Ammon's horn (tissue), 1 donor: ENCODE results near the gene ANO4.
"Not testable (repeated sequence)": the region's sequence is repeated elsewhere in the genome, so short reads cannot be mapped to it uniquely, and the experiment has no call there.

Experiments used
- DNase-seq: peaks from one replicate; pipeline ENCODE4 v3.0.0-alpha.2; 2016; ENCODE audit warnings: low spot score

ANO4 gene

GRCh38 chr12:100871195-100871734 lies 76.7 kb downstream of the ANO4 start:
- no peak for DNase-seq

- DNase-seq = no peak
Measured at GRCh38 chr12:100875156-100875555, 80.6 kb downstream of the ANO4 start.

GRCh38 chr12:100875771-100876170 lies 81.2 kb downstream of the ANO4 start:
- no peak for DNase-seq

GRCh38 chr12:100877776-100878175 lies 83.2 kb downstream of the ANO4 start:
- DNase-seq = no peak

- no peak for DNase-seq
Measured at GRCh38 chr12:100895192-100895591, 100.6 kb downstream of the ANO4 start.

- DNase-seq = no peak
Measured at GRCh38 chr12:100896192-100896591, 101.6 kb downstream of the ANO4 start.

GRCh38 chr12:100897240-100897639 lies 102.7 kb downstream of the ANO4 start:
- DNase-seq = no peak

GRCh38 chr12:100899301-100899700 lies 104.7 kb downstream of the ANO4 start:
- no peak for DNase-seq

GRCh38 chr12:100900808-100901207 lies 106.2 kb downstream of the ANO4 start:
- no peak for DNase-seq

- no peak for DNase-seq
Measured at GRCh38 chr12:100901266-100901665, 106.7 kb downstream of the ANO4 start.

GRCh38 chr12:100904270-100904669 lies 109.7 kb downstream of the ANO4 start:
- no peak for DNase-seq

GRCh38 chr12:100908501-100908900 lies 113.9 kb downstream of the ANO4 start:
- DNase-seq = no peak

GRCh38 chr12:100913872-100914592 lies 119.5 kb downstream of the ANO4 start:
- peak; percentile 28 for DNase-seq

- no peak for DNase-seq
Measured at GRCh38 chr12:100919116-100919515, 124.5 kb downstream of the ANO4 start.

- DNase-seq = no peak
Measured at GRCh38 chr12:100920493-100920892, 125.9 kb downstream of the ANO4 start.

- DNase-seq = peak; percentile 8
Measured at GRCh38 chr12:100926669-100927248, 132.2 kb downstream of the ANO4 start.

GRCh38 chr12:100927826-100928225 lies 133.2 kb downstream of the ANO4 start:
- no peak for DNase-seq

GRCh38 chr12:100932571-100932970 lies 138.0 kb downstream of the ANO4 start:
- no peak for DNase-seq

GRCh38 chr12:100933531-100933930 lies 139.0 kb downstream of the ANO4 start:
- not testable (repeated sequence) for DNase-seq

- DNase-seq = no peak
Measured at GRCh38 chr12:100935929-100936328, 141.4 kb downstream of the ANO4 start.

- no peak for DNase-seq
Measured at GRCh38 chr12:100936661-100937060, 142.1 kb downstream of the ANO4 start.

GRCh38 chr12:100940503-100940902 lies 145.9 kb downstream of the ANO4 start:
- no peak for DNase-seq

GRCh38 chr12:100942984-100943749 lies 148.6 kb downstream of the ANO4 start:
- DNase-seq = no peak
